Choroid plexus epithelial cell (primary cell): ENCODE measurements around the gene PRTG.
"Not testable (repeated sequence)": the region's sequence is repeated elsewhere in the genome, so short reads cannot be mapped to it uniquely, and the experiment has no call there.

Experiments
- DNase-seq: peaks from one replicate; pipeline ENCODE4 v3.0.0-alpha.2; 2010; ENCODE audit warnings: low read depth
- H3K4me3 ChIP-seq: 2 replicates; pipeline ENCODE4 v1.5.1; 2011; ENCODE audit warnings: low read depth, mild to moderate bottlenecking, control low read depth, low read length, moderate library complexity
- CTCF ChIP-seq: conservative IDR thresholded peaks from 2 replicates; pipeline ENCODE4 v1.5.1; 2011; ENCODE audit warnings: low read depth, mild to moderate bottlenecking, control low read depth, inconsistent platforms, low read length, moderate library complexity

Gene PRTG

DNA sequence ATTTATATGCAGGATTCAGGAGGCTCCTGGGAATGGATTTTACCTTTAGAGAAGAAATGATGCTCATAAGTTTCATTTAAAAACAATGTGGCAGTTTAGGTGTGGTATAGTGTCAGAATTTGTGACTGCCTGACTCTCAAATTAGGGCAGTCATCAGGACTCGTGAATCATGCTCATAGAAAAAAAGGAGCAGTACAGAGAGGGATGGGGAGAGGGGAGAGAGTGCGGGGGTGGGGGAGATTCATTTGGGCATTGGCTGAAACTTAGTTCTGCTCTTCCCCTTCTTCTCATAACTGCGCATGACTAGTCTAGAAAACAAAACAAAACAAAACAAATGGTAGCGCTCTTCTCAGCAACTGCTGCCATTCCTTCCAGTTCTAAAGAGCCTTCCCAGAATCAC is 44.3 kb downstream of the PRTG start:
- H3K4me3 ChIP-seq, result no peak overlapping the region
- no peak for TF ChIP-seq CTCF
- DNase-seq, result no peak

DNA sequence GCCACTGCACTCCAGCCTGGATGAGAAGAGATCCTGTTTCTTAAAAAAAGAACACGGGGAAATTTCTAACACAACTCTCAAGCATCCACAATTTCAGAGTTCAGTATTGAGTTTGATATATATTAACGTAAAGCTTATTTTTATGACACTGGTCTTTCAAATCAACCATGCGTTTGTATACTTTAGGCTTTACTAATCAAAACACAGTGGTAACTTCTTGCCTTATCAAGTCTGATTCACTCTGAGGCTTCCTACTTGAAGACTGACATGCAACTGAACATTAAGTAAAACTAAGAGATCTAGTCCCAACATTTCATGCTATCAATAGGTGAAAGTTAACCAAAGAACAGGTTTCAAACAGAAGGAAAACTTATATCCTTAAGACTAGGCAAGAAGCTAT is 46.7 kb downstream of the PRTG start:
- no peak for TF ChIP-seq CTCF
- DNase-seq, result peak; percentile 23
- no peak overlapping the region for H3K4me3 ChIP-seq

DNA sequence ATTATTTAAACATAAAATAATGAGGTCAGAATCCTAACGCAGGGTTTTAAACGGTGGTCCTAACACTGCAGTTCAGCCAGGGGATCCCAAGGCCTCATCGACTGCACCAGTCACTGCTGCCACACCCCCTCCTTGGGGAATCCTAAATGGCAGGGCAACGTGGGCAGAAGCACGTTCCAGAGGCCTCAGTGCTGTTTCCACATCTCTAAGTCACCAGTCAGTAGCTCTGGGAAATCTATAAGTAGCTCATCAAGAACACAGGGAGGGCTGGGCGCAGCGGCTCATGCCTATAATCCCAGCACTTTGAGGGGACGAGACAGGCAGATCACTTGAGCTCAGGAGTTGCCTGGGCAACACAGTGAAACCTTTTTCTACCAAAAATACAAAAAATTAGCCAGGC is 47.5 kb downstream of the PRTG start:
- no peak for DNase-seq
- no peak for TF ChIP-seq CTCF
- no peak overlapping the region for H3K4me3 ChIP-seq

GRCh38 chr15:55694652-55695150 is 48.3 kb downstream of the PRTG start:
- no peak overlapping the region for H3K4me3 ChIP-seq
- no peak for TF ChIP-seq CTCF
- peak; percentile 89 for DNase-seq

- DNase-seq, H3K4me3 ChIP-seq: not testable (repeated sequence)
Observed at GRCh38 chr15:55693116-55693515, 49.8 kb downstream of the PRTG start.

GRCh38 chr15:55687792-55688191 is 55.2 kb downstream of the PRTG start:
- no peak for DNase-seq
- H3K4me3 ChIP-seq, result no peak overlapping the region
- TF ChIP-seq CTCF, result no peak

- DNase-seq, result peak; percentile 67
- no peak for TF ChIP-seq CTCF
- no peak overlapping the region for H3K4me3 ChIP-seq
Observed at GRCh38 chr15:55685286-55685685, 57.7 kb downstream of the PRTG start.

DNA sequence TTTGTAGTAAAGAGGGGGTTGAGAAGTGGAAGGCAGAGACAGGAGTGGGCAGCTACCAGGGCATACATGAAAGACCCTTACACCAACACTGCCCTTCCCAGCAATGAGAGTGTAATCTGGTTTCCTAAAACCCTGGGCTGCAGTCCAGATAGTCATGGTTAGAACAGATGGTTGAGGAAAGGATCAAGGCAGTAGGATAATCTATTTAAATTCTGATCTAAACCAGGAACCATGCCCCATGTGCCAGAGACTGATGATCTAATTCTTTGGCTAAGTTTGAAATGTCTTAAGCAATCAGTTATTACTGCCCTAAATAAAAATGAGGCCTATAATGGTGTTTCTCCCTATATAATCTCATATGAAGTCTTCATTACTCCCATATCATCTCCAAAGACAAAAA is 59.6 kb downstream of the PRTG start:
- H3K4me3 ChIP-seq, result no peak overlapping the region
- TF ChIP-seq CTCF, result no peak
- DNase-seq, result peak; percentile 15
